ENCODE data around the gene BCL2. TPM values are rescaled to one million over a fixed set of nuclear protein-coding genes. Genes with fewer than 3 reads are reported as not detected.

Gene BCL2
- total and polyA plus RNA-seq, 7 donors, result 2.8 to 25.7 (median 11.3) TPM

DNA sequence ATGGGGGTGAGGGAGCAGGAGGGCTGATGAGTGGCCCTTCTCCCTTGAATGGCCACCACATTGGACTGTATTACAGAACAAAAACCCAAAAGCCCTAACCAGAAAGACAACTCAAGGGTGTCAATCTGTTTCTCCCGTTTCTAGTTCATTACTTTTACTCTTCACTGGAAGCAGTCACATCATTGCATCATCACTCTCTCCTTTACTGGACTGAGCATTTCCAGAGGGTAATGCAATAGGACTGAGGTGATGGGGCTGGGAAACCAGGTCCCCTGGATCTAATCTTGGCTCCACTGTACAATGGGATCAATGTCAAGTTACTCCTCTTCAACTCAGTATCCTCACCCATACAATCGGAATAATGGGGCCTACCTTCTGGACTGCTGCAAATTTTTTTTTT lies 56.1 kb downstream of the BCL2 start:
- intact Hi-C loops (cut with DNase I), result loop anchor here (2.0 kb wide), 1 partner anchor 55 kb away; the partner anchor contains the start of gene BCL2
- peak overlapping the region in 2 of 4 donors; percentile 6 to 7 for H3K4me3 ChIP-seq

DNA sequence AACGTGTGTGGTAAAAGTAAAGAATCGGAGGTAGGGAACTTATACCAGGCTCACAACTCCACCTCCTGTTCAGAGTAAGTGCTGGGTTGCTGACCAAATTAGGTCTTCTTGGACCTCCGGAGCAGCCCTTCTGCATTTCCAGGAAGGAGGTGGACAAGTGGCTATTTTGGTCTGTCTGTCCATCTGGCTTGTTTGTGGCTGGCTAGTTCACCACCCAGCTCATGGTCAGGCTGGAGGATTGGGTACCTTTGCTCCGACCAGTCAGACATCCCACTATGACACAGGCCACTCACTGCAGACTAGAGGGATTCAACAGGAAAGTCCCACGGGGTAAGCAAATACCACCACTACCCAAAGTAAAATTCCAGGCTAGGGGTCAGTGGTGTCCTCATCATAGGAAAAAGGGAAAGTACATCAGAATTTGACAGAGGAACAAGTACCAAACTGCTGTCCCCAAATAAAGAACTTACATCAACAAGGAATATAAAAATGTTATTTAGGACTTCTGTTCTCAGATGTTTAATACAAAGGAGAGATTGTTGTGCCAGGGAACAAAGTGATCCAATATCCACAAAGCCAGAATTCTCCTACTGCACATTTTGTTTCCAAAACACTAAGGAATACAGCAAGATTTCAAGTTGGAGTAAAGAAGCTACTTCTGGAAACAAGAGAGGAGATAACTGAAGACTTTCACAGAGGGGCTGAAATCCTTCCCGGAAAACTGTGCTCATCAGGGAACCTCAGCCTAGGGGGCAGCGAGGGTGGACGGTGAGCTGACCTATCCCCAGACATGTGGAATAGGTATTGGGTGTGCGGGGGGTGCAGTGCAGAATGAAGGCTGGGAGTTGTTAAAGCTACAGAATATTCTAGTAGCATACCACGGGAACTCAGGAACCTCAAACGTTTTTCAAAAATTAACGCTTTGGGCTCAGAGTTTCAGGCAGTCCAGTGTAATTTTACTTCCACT lies 56.9 kb downstream of the BCL2 start:
- H3K27me3 ChIP-seq, result no peaks in the 10 kb centered on the region
- peak overlapping the region in 2 of 4 donors; percentile 6 to 7 for H3K4me3 ChIP-seq
- DNase-seq, result peak; percentile 79
- 71 to 76% methylated on average over 12 of the region's 12 CpGs for WGBS, 2 donors
- TF ChIP-seq EP300 (IDR thresholded peaks at IDR 0.05) (peak in 3 of 4 donors; percentile 45 to 66 (median 48)), POLR2AphosphoS5 (IDR thresholded peaks at IDR 0.05) (peak; percentile 2 to 64 (median 40)), POLR2A (IDR thresholded peaks at IDR 0.05) (no peak)
- TF ChIP-seq, protein P1, sequence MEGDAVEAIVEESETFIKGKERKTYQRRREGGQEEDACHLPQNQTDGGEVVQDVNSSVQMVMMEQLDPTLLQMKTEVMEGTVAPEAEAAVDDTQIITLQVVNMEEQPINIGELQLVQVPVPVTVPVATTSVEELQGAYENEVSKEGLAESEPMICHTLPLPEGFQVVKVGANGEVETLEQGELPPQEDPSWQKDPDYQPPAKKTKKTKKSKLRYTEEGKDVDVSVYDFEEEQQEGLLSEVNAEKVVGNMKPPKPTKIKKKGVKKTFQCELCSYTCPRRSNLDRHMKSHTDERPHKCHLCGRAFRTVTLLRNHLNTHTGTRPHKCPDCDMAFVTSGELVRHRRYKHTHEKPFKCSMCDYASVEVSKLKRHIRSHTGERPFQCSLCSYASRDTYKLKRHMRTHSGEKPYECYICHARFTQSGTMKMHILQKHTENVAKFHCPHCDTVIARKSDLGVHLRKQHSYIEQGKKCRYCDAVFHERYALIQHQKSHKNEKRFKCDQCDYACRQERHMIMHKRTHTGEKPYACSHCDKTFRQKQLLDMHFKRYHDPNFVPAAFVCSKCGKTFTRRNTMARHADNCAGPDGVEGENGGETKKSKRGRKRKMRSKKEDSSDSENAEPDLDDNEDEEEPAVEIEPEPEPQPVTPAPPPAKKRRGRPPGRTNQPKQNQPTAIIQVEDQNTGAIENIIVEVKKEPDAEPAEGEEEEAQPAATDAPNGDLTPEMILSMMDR (IDR thresholded peaks at IDR 0.05), result peak in 1 of 4 experiments; percentile 15
- peak overlapping the region; percentile 71 to 85 (median 77) for H3K27ac ChIP-seq
- intact Hi-C loops (cut with DNase I), result loop anchor here (2.0 kb wide), 1 partner anchor 56 kb away; the partner anchor contains the start of gene BCL2
- peaks cover 0 to 44% (median 27%) of the 10 kb centered on the region in 4 donors for H3K4me1 ChIP-seq
- H3K36me3 ChIP-seq, result no peaks in the 10 kb centered on the region
- no peaks in the 10 kb centered on the region for H3K9me3 ChIP-seq

More for the DNA sequence above, 56.1 kb downstream of the BCL2 start:
- TF ChIP-seq POLR2AphosphoS5 (IDR thresholded peaks at IDR 0.05), result no peak
- TF ChIP-seq EP300 (IDR thresholded peaks at IDR 0.05), result no peak
- TF ChIP-seq, protein P1 (IDR thresholded peaks at IDR 0.05), result no peak
- no peak for TF ChIP-seq POLR2A (IDR thresholded peaks at IDR 0.05)
- 77 to 87% methylated on average over 2 of the region's 2 CpGs for WGBS, 2 donors
- no peak for DNase-seq
- Histone ChIP-seq H3K4me1 (peaks cover 0 to 40% (median 23%) of the 10 kb centered on the region in 4 donors), H3K36me3 (no peaks in the 10 kb centered on the region), H3K27me3 (no peaks in the 10 kb centered on the region), H3K9me3 (no peaks in the 10 kb centered on the region), H3K27ac (peak overlapping the region; percentile 71 to 85 (median 77))

DNA sequence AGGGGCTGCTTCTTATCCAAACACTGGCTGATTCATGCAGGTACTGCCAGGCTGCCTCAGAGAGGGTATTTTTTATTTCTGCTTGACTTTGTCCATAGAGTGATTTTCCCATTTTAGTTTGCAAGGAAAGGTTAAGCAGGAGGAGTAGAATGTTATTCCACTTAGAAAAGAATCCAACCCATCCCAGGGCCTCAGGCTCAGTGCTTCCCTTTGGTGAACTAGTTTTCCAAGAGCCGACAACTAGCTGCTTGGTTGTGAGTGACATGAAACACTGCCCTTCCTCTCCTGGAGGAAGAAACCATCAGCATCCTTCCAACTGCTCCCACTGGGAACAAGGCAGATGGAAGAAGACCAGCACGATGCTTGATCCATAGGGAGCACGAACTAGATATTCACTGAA lies 58.5 kb downstream of the BCL2 start:
- 98% methylated on average over 3 of the region's 3 CpGs for WGBS, 2 donors

DNA sequence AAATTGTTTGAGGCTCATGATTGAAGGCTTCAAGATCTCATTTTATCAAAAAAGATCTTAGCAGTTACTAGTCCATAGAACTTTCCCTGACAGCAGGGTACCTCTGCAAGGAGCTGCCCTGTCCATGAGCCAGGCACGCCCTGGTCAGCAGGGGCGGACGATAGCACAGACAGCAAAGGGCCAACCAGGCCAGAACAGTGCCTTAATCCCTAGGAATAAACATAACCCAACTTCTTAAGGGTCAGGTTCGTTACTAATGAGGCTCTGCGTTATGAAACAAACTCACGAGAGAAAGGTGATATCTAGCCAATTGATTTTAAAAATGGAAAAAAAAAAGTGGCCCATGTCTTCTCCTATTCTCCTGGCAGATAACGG lies 59.2 kb downstream of the BCL2 start:
- no peak for DNase-seq
- Histone ChIP-seq H3K9me3 (no peaks in the 10 kb centered on the region), H3K36me3 (no peaks in the 10 kb centered on the region), H3K27ac (peak overlapping the region in 3 of 4 donors; percentile 43 to 85 (median 73)), H3K4me3 (no peak overlapping the region), H3K27me3 (no peaks in the 10 kb centered on the region), H3K4me1 (peaks cover 0 to 46% (median 28%) of the 10 kb centered on the region in 4 donors)
- 88 to 89% methylated on average over 7 of the region's 7 CpGs for WGBS, 2 donors
- no peak for TF ChIP-seq EP300 (IDR thresholded peaks at IDR 0.05)
- no peak for TF ChIP-seq POLR2AphosphoS5 (IDR thresholded peaks at IDR 0.05)
- TF ChIP-seq, protein P1 (IDR thresholded peaks at IDR 0.05), result no peak
- TF ChIP-seq POLR2A (IDR thresholded peaks at IDR 0.05), result no peak
- intact Hi-C loops (cut with DNase I), result no loop called here

More for the DNA sequence above, 58.5 kb downstream of the BCL2 start:
- TF ChIP-seq POLR2AphosphoS5 (IDR thresholded peaks at IDR 0.05) (no peak), POLR2A (IDR thresholded peaks at IDR 0.05) (no peak), EP300 (IDR thresholded peaks at IDR 0.05) (no peak)
- TF ChIP-seq, protein P1 (IDR thresholded peaks at IDR 0.05), result no peak
- intact Hi-C loops (cut with DNase I), result no loop called here
- Histone ChIP-seq H3K4me1 (peaks cover 0 to 46% (median 28%) of the 10 kb centered on the region in 4 donors), H3K4me3 (no peak overlapping the region), H3K36me3 (no peaks in the 10 kb centered on the region), H3K9me3 (no peaks in the 10 kb centered on the region), H3K27ac (peak overlapping the region; percentile 71 to 85 (median 77)), H3K27me3 (no peaks in the 10 kb centered on the region)
- no peak for DNase-seq

Data from sigmoid colon (tissue), 7 donors.